A673 (cell line): ENCODE measurements around the gene FBXL2.

Experiments
- CTCF ChIP-seq: fragments of 300-800, 200-600 bp; sonication (generic); conservative IDR thresholded peaks from 2 replicates; pipeline ENCODE4 v1.5.1; 2017; ENCODE audit warnings: low read depth, mild to moderate bottlenecking, antibody characterized with exemption, low read length, moderate library complexity, mixed read lengths
- EZH2 ChIP-seq: fragments of 200-600 bp; sonication (generic); IDR thresholded peaks from 2 replicates; pipeline ENCODE4 v1.6.1; 2017; ENCODE audit warnings: borderline replicate concordance, low read depth, mild to moderate bottlenecking, mixed read lengths, antibody characterized with exemption, low read length; ENCODE audit not compliant: poor library complexity, severe bottlenecking

DNA sequence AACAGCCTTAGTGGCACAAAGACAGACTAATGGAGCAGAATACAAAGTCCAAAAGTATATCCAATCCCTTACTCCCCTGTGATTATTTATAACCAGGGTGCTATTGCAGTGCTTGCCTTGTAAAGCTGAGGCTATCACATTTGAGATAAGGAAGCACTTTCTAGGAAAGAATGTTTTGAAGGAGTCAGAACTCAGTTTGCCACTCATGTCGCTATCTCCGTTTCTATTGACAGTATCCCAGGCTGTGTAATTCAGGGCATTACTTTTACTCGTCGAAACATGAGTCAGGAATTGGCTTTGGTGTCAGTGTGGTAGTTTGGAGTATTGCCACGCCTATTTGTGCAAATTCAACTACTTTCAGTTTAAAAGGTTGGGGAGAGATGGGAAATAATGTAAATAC lies 78.4 kb downstream of the FBXL2 start:
- no peak for TF ChIP-seq CTCF
- no peak for TF ChIP-seq EZH2
